Omental fat pad (tissue), 4 donors: ENCODE measurements around the gene GBF1. TPM values are rescaled to one million over a fixed set of nuclear protein-coding genes. Genes with fewer than 3 reads are reported as not detected.

Source experiments
- ATAC-seq: fragments of 150-250 bp; one replicate; pipeline ENCODE4 v1.9.1; 2016; ENCODE audit warnings: mild to moderate bottlenecking, moderate library complexity; ENCODE audit not compliant: low FRiP score
- DNase-seq: peaks from one replicate; pipeline ENCODE4 v3.0.0-alpha.2; 2019; ENCODE audit warnings: low spot score
- CTCF ChIP-seq, 3 donors: fragments of 450-650 bp; IDR thresholded peaks; one replicate each; pipeline ENCODE4 v1.5.1; 2016 to 2017; ENCODE audit warnings: antibody characterized with exemption in 3 of 3, mild to moderate bottlenecking in 3 of 3, moderate library complexity in 2 of 3
- total RNA-seq, 4 donors: library from RNA; depleted of rRNA; stranded (reverse); fragments of >200 nt; gene quantifications; one replicate each; pipeline ENCODE4 v1.1.0, GENCODE V29; 2016

Gene GBF1
- total RNA-seq, 4 donors from 2014 or later: 28.1 to 34.9 (median 31.6) TPM

- no peak for ATAC-seq
- DNase-seq: no peak
- TF ChIP-seq CTCF (IDR thresholded peaks at IDR 0.05): no peak
These were observed 156.0 kb downstream of the GBF1 start for GRCh38 chr10:102401342-102401654.

- no peak for TF ChIP-seq CTCF (IDR thresholded peaks at IDR 0.05)
- no peak for DNase-seq
- no peak for ATAC-seq
These were observed 156.6 kb downstream of the GBF1 start for GRCh38 chr10:102401735-102402511.

GRCh38 chr10:102402512-102402896 lies 157.2 kb downstream of the GBF1 start:
- DNase-seq: no peak
- TF ChIP-seq CTCF (IDR thresholded peaks at IDR 0.05): no peak
- ATAC-seq: no peak

GRCh38 chr10:102403115-102403514 lies 157.8 kb downstream of the GBF1 start:
- no peak for DNase-seq
- ATAC-seq: no peak
- no peak for TF ChIP-seq CTCF (IDR thresholded peaks at IDR 0.05)

GRCh38 chr10:102404361-102405107 lies 159.2 kb downstream of the GBF1 start:
- no peak for ATAC-seq
- DNase-seq: no peak
- no peak for TF ChIP-seq CTCF (IDR thresholded peaks at IDR 0.05)

- no peak for TF ChIP-seq CTCF (IDR thresholded peaks at IDR 0.05)
- ATAC-seq (no peak), DNase-seq (no peak)
These were observed 159.8 kb downstream of the GBF1 start for GRCh38 chr10:102405108-102405571.

GRCh38 chr10:102405632-102406031 lies 160.3 kb downstream of the GBF1 start:
- TF ChIP-seq CTCF (IDR thresholded peaks at IDR 0.05): no peak
- no peak for ATAC-seq
- no peak for DNase-seq
